ENCODE results near the gene TMX2. TPM values are rescaled to one million over a fixed set of nuclear protein-coding genes. Genes with fewer than 3 reads are reported as not detected.
A peak's percentile ranks its signal among the peaks of the same experiment; 100 is the strongest.

Gene TMX2
- total and polyA plus RNA-seq, 9 of the 15 experiments (the other 6 are each of a cell fraction or from before 2014, with no cell fraction given), result 176 to 433 (median 227) TPM

DNA sequence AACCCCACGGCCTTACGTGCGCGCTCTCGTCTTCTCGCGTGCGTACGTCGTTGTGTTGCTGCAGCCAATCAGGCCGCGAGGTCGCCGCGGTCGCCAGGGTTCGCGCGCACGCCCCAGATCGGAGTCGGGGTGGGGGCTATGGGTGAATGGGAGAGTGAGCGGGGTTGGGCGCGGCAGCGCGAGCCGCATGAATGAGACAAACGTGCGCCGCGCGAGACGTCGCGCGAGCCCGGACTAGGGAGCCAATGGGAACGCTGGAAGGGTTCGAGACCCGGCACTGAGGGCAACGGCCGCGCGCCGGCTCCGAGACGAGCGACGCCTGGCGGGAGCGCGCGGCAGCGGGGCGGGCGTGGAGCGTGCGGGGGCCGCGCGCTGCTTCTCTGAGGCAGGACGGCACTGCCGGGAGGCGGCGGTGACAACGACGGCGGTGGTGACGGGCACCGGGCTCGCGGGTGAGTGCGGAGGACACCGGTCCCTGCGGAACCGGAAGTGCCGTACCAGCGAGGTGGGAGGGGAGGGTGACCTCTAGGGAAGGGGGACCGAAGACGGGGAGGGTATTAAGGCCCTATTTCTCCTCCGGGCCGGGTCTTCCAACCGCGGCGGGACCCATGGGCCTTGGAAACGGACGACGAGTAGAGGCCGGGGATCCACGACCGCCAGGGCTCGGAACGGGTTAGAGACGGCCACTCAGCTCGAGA, 44.5 kb upstream of the TMX2 start, which contains the start of gene ZDHHC5 (continued):
- TF ChIP-seq, protein P1, sequence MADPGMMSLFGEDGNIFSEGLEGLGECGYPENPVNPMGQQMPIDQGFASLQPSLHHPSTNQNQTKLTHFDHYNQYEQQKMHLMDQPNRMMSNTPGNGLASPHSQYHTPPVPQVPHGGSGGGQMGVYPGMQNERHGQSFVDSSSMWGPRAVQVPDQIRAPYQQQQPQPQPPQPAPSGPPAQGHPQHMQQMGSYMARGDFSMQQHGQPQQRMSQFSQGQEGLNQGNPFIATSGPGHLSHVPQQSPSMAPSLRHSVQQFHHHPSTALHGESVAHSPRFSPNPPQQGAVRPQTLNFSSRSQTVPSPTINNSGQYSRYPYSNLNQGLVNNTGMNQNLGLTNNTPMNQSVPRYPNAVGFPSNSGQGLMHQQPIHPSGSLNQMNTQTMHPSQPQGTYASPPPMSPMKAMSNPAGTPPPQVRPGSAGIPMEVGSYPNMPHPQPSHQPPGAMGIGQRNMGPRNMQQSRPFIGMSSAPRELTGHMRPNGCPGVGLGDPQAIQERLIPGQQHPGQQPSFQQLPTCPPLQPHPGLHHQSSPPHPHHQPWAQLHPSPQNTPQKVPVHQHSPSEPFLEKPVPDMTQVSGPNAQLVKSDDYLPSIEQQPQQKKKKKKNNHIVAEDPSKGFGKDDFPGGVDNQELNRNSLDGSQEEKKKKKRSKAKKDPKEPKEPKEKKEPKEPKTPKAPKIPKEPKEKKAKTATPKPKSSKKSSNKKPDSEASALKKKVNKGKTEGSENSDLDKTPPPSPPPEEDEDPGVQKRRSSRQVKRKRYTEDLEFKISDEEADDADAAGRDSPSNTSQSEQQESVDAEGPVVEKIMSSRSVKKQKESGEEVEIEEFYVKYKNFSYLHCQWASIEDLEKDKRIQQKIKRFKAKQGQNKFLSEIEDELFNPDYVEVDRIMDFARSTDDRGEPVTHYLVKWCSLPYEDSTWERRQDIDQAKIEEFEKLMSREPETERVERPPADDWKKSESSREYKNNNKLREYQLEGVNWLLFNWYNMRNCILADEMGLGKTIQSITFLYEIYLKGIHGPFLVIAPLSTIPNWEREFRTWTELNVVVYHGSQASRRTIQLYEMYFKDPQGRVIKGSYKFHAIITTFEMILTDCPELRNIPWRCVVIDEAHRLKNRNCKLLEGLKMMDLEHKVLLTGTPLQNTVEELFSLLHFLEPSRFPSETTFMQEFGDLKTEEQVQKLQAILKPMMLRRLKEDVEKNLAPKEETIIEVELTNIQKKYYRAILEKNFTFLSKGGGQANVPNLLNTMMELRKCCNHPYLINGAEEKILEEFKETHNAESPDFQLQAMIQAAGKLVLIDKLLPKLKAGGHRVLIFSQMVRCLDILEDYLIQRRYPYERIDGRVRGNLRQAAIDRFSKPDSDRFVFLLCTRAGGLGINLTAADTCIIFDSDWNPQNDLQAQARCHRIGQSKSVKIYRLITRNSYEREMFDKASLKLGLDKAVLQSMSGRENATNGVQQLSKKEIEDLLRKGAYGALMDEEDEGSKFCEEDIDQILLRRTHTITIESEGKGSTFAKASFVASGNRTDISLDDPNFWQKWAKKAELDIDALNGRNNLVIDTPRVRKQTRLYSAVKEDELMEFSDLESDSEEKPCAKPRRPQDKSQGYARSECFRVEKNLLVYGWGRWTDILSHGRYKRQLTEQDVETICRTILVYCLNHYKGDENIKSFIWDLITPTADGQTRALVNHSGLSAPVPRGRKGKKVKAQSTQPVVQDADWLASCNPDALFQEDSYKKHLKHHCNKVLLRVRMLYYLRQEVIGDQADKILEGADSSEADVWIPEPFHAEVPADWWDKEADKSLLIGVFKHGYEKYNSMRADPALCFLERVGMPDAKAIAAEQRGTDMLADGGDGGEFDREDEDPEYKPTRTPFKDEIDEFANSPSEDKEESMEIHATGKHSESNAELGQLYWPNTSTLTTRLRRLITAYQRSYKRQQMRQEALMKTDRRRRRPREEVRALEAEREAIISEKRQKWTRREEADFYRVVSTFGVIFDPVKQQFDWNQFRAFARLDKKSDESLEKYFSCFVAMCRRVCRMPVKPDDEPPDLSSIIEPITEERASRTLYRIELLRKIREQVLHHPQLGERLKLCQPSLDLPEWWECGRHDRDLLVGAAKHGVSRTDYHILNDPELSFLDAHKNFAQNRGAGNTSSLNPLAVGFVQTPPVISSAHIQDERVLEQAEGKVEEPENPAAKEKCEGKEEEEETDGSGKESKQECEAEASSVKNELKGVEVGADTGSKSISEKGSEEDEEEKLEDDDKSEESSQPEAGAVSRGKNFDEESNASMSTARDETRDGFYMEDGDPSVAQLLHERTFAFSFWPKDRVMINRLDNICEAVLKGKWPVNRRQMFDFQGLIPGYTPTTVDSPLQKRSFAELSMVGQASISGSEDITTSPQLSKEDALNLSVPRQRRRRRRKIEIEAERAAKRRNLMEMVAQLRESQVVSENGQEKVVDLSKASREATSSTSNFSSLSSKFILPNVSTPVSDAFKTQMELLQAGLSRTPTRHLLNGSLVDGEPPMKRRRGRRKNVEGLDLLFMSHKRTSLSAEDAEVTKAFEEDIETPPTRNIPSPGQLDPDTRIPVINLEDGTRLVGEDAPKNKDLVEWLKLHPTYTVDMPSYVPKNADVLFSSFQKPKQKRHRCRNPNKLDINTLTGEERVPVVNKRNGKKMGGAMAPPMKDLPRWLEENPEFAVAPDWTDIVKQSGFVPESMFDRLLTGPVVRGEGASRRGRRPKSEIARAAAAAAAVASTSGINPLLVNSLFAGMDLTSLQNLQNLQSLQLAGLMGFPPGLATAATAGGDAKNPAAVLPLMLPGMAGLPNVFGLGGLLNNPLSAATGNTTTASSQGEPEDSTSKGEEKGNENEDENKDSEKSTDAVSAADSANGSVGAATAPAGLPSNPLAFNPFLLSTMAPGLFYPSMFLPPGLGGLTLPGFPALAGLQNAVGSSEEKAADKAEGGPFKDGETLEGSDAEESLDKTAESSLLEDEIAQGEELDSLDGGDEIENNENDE (IDR thresholded peaks at IDR 0.05; ENCODE audit: low read depth, low read length), result no peak
- TF ChIP-seq NELFE (IDR thresholded peaks at IDR 0.05; ENCODE audit: insufficient read depth, insufficient read length), result no peak
- no peak for TF ChIP-seq MAFF (IDR thresholded peaks at IDR 0.05; ENCODE audit: low read length)
- TF ChIP-seq RB1 (IDR thresholded peaks at IDR 0.05; ENCODE audit: low read depth), result peak; percentile 89
- no peak for TF ChIP-seq SRSF1 (IDR thresholded peaks at IDR 0.05; ENCODE audit: low read depth, low read length)
- peak; percentile 91 for TF ChIP-seq MYC (IDR thresholded peaks at IDR 0.05; ENCODE audit: low read depth, low read length)
- no peak for TF ChIP-seq MYC (CRISPR knock-in tag; IDR thresholded peaks at IDR 0.05; ENCODE audit: borderline replicate concordance, low read depth)
- TF ChIP-seq PHF8 (IDR thresholded peaks at IDR 0.05; ENCODE audit: borderline replicate concordance, low read length), result peak; percentile 91; the same call in 1 of the 2 replicates
- TF ChIP-seq ZBTB7A (IDR thresholded peaks at IDR 0.05; ENCODE audit: borderline replicate concordance, control insufficient read depth, low read depth, low read length), result peak; percentile 69
- TF ChIP-seq ZNF174 (CRISPR knock-in tag; IDR thresholded peaks at IDR 0.05), result no peak
- peak; percentile 77 for TF ChIP-seq EGR1 (conservative IDR thresholded peaks at IDR 0.05)
- no peak for TF ChIP-seq ZNF239 (CRISPR knock-in tag; IDR thresholded peaks at IDR 0.05)
- no peak for TF ChIP-seq ZNF140 (CRISPR knock-in tag; IDR thresholded peaks at IDR 0.05)
- no peak for TF ChIP-seq ZKSCAN3 (CRISPR knock-in tag; IDR thresholded peaks at IDR 0.05)
- no peak for TF ChIP-seq MYBL2 (IDR thresholded peaks at IDR 0.05; ENCODE audit: low read depth)
- TF ChIP-seq MYBL2 (CRISPR knock-in tag; IDR thresholded peaks at IDR 0.05; ENCODE audit: borderline replicate concordance), result no peak
- no peak for TF ChIP-seq HDAC6 (IDR thresholded peaks at IDR 0.05; ENCODE audit: low read depth, low read length)
- TF ChIP-seq PPARD (CRISPR knock-in tag; IDR thresholded peaks at IDR 0.05), result no peak
- peak; percentile 16; the same call in 1 of the 2 replicates for TF ChIP-seq BACH1 (tag; IDR thresholded peaks at IDR 0.05)
